Loucy (cell line): Measurements from ENCODE around the gene MGAT5.

Experiments used
- H2AFZ ChIP-seq: fragments of 200-600 bp; sonication (generic); 2 replicates; pipeline ENCODE4 v1.6.0; 2016; ENCODE audit warnings: antibody characterized with exemption, mild to moderate bottlenecking, low read length, moderate library complexity
- H3F3A ChIP-seq: fragments of 200-600 bp; 2 replicates; pipeline ENCODE4 v1.6.0; 2016; ENCODE audit warnings: antibody characterized with exemption, low read depth, mild to moderate bottlenecking
- H3K27me3 ChIP-seq: fragments of 200-600 bp; sonication (generic); 2 replicates; pipeline ENCODE4 v1.6.1; 2014; ENCODE audit warnings: low read length, mild to moderate bottlenecking; ENCODE audit not compliant: insufficient read depth, poor library complexity, severe bottlenecking
- H3K36me3 ChIP-seq: fragments of 200-600 bp; sonication (generic); 2 replicates; pipeline ENCODE4 v1.6.1; 2016; ENCODE audit warnings: low read length; ENCODE audit not compliant: insufficient read depth
- H3K4me1 ChIP-seq: fragments of 200-600 bp; sonication (generic); 2 replicates; pipeline ENCODE4 v1.5.1; 2014; ENCODE audit warnings: low read length, mild to moderate bottlenecking; ENCODE audit not compliant: insufficient read depth, poor library complexity, severe bottlenecking
- H3K4me2 ChIP-seq: fragments of 200-600 bp; sonication (generic); 2 replicates; pipeline ENCODE4 v1.6.0; 2014; ENCODE audit warnings: antibody characterized with exemption, low read length, low read depth, mild to moderate bottlenecking; ENCODE audit not compliant: poor library complexity, severe bottlenecking
- H3K4me3 ChIP-seq: fragments of 200-600 bp; sonication (generic); 2 replicates; pipeline ENCODE4 v1.5.1; 2014; ENCODE audit warnings: low read length, mild to moderate bottlenecking, mixed read lengths; ENCODE audit not compliant: poor library complexity, severe bottlenecking
- H3K79me2 ChIP-seq: fragments of 200-600 bp; sonication (generic); 2 replicates; pipeline ENCODE4 v1.6.1; 2014; ENCODE audit warnings: low read length; ENCODE audit not compliant: insufficient read depth
- H3K9ac ChIP-seq: fragments of 200-600 bp; sonication (generic); 2 replicates; pipeline ENCODE4 v1.6.0; 2014; ENCODE audit warnings: mild to moderate bottlenecking, low read depth, low read length, moderate library complexity; ENCODE audit not compliant: poor library complexity, severe bottlenecking
- H3K9me2 ChIP-seq: fragments of 200-600 bp; sonication (generic); replicated peaks from 2 replicates; pipeline ENCODE4 v1.6.1; 2016; ENCODE audit warnings: low read depth, low read length, mixed read lengths
- H3K9me3 ChIP-seq: fragments of 200-600 bp; sonication (generic); 2 replicates; pipeline ENCODE4 v1.6.1; 2014; ENCODE audit warnings: mild to moderate bottlenecking, antibody characterized with exemption, low read length, low read depth; ENCODE audit not compliant: insufficient read depth
- H4K20me1 ChIP-seq: fragments of 200-600 bp; sonication (generic); 2 replicates; pipeline ENCODE4 v1.6.0; 2014; ENCODE audit warnings: antibody characterized with exemption, low read length, mild to moderate bottlenecking; ENCODE audit not compliant: insufficient read depth, poor library complexity, severe bottlenecking
- CTCF ChIP-seq: fragments of 200-600 bp; sonication (generic); conservative IDR thresholded peaks from 2 replicates; pipeline ENCODE4 v1.5.1; 2014; ENCODE audit warnings: mild to moderate bottlenecking, antibody characterized with exemption, low read length
- EZH2phosphoT487 ChIP-seq: fragments of 200-600 bp; IDR thresholded peaks from 2 replicates; pipeline ENCODE4 v1.6.1; 2018; ENCODE audit warnings: antibody characterized with exemption, mild to moderate bottlenecking, moderate library complexity, borderline replicate concordance

The MGAT5 gene

GRCh38 chr2:134244587-134244986 lies 9.3 kb upstream of the MGAT5 start:
- TF ChIP-seq EZH2phosphoT487 (no peak), CTCF (peak; percentile 47)
- peaks cover 88% of the 10 kb centered on the region for H3K79me2 ChIP-seq
- H2AFZ ChIP-seq = no peak overlapping the region
- H3K9me3 ChIP-seq = no peaks in the 10 kb centered on the region
- peaks cover 64% of the 10 kb centered on the region for H3K4me1 ChIP-seq
- H4K20me1 ChIP-seq = peaks cover 9% of the 10 kb centered on the region
- no peak overlapping the region for H3K4me3 ChIP-seq
- no peak overlapping the region for H3K4me2 ChIP-seq
- no peaks in the 10 kb centered on the region for H3K36me3 ChIP-seq
- no peaks in the 10 kb centered on the region for H3F3A ChIP-seq
- no peak overlapping the region for H3K9ac ChIP-seq
- no peaks in the 10 kb centered on the region for H3K27me3 ChIP-seq
- H3K9me2 ChIP-seq = no peaks in the 10 kb centered on the region

- H3K27me3 ChIP-seq = no peaks in the 10 kb centered on the region
- peaks cover 68% of the 10 kb centered on the region for H3K4me1 ChIP-seq
- peak overlapping the region; percentile 52 for H3K9ac ChIP-seq
- H3K4me2 ChIP-seq = peak overlapping the region; percentile 64
- no peak overlapping the region for H2AFZ ChIP-seq
- peak overlapping the region; percentile 30 for H3K4me3 ChIP-seq
- peaks cover 9% of the 10 kb centered on the region for H4K20me1 ChIP-seq
- H3K36me3 ChIP-seq = no peaks in the 10 kb centered on the region
- TF ChIP-seq CTCF = peak; percentile 96
- TF ChIP-seq EZH2phosphoT487 = no peak
- no peaks in the 10 kb centered on the region for H3F3A ChIP-seq
- no peaks in the 10 kb centered on the region for H3K9me3 ChIP-seq
- no peaks in the 10 kb centered on the region for H3K9me2 ChIP-seq
- H3K79me2 ChIP-seq = peaks cover 89% of the 10 kb centered on the region
Measured at GRCh38 chr2:134245340-134245984, 8.4 kb upstream of the MGAT5 start.

- no peaks in the 10 kb centered on the region for H3K27me3 ChIP-seq
- H3K9ac ChIP-seq = peak overlapping the region; percentile 52
- peaks cover 92% of the 10 kb centered on the region for H3K79me2 ChIP-seq
- no peaks in the 10 kb centered on the region for H3F3A ChIP-seq
- peak overlapping the region; percentile 64 for H3K4me2 ChIP-seq
- H3K9me2 ChIP-seq = no peaks in the 10 kb centered on the region
- H3K4me3 ChIP-seq = peak overlapping the region; percentile 5
- H4K20me1 ChIP-seq = peaks cover 9% of the 10 kb centered on the region
- H3K9me3 ChIP-seq = no peaks in the 10 kb centered on the region
- peaks cover 77% of the 10 kb centered on the region for H3K4me1 ChIP-seq
- no peak overlapping the region for H2AFZ ChIP-seq
- H3K36me3 ChIP-seq = no peaks in the 10 kb centered on the region
- TF ChIP-seq CTCF (no peak), EZH2phosphoT487 (no peak)
Measured at GRCh38 chr2:134246154-134246874, 7.6 kb upstream of the MGAT5 start.
